ENCODE data around the gene WDR76.
"Not testable (repeated sequence)": the region's sequence is repeated elsewhere in the genome, so short reads cannot be mapped to it uniquely, and the experiment has no call there.

- TF ChIP-seq CTCF (IDR thresholded peaks at IDR 0.05; ENCODE audit: poor library complexity, severe bottlenecking); POLR2AphosphoS5 (IDR thresholded peaks at IDR 0.05); EP300 (conservative IDR thresholded peaks at IDR 0.05; ENCODE audit: poor library complexity, severe bottlenecking); REST (IDR thresholded peaks at IDR 0.05; ENCODE audit: borderline replicate concordance); MXI1 (conservative IDR thresholded peaks at IDR 0.05; ENCODE audit: poor library complexity, severe bottlenecking); EZH2 (IDR thresholded peaks at IDR 0.05; ENCODE audit: borderline replicate concordance, insufficient read depth, low read length, poor library complexity, severe bottlenecking); RAD21 (conservative IDR thresholded peaks at IDR 0.05); TAF1 (IDR thresholded peaks at IDR 0.05; ENCODE audit: low read depth): not testable (repeated sequence)
Measured at GRCh38 chr15:43830691-43831275, 4.0 kb downstream of the WDR76 start.

Measured in neural cell (in vitro differentiated cells).